Measurements from ENCODE around the gene ITPK1. TPM values are rescaled to one million over a fixed set of nuclear protein-coding genes. Genes with fewer than 3 reads are reported as not detected.

ITPK1 gene
- polyA plus RNA-seq, 2 of the 4 experiments (the other 2 are of a cell fraction), result 46.2 to 47.0 TPM

DNA sequence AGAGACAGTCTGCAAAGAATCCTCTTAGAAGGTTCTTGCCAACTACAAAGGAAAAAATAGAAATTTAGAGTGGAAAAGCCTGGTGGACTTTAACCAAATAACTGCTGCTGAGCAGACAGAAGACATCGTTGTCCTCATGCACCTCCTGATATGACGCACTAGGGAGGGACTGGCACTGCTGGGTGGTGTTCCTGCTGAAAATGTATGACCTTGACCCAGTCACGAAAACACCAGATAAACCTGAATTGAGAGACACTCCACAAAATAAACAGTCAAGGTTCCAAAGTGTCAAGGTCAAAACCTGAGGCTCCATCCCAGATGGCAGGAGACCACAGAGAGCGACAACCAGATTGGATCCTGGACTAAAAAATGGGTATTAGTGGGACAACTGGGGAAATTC, 130.8 kb downstream of the ITPK1 start:
- peaks cover 40% of the 10 kb centered on the region for H3K4me1 ChIP-seq
- FAIRE-seq, result no peak
- H3K4me3 ChIP-seq, result no peak overlapping the region
- peak overlapping the region; percentile 80; the same call in 2 of the 3 replicates for H3K4me2 ChIP-seq
- no peak for ATAC-seq
- DNase-seq (ENCODE audit: low read depth in 1 of 2, low spot score in 1 of 2), result no peak
- CTCF ChIA-PET, result no interaction called here
- peak overlapping the region; percentile 30 to 81; a peak in 4 of 6 replicates for H3K27ac ChIP-seq
- POLR2A ChIA-PET, result no interaction called here
- TF ChIP-seq, protein P1, sequence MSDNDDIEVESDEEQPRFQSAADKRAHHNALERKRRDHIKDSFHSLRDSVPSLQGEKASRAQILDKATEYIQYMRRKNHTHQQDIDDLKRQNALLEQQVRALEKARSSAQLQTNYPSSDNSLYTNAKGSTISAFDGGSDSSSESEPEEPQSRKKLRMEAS (IDR thresholded peaks at IDR 0.05), result no peak
- TF ChIP-seq BHLHE40 (IDR thresholded peaks at IDR 0.05; ENCODE audit: low read depth, low read length) (no peak), NPAS2 (CRISPR knock-in tag; IDR thresholded peaks at IDR 0.05; ENCODE audit: borderline replicate concordance) (no peak), FOSB (CRISPR knock-in tag; IDR thresholded peaks at IDR 0.05) (no peak), HOXB5 (CRISPR knock-in tag; IDR thresholded peaks at IDR 0.05) (no peak), KDM5A (IDR thresholded peaks at IDR 0.05) (no peak), CHD4 (IDR thresholded peaks at IDR 0.05; ENCODE audit: borderline replicate concordance) (no peak), EHMT2 (IDR thresholded peaks at IDR 0.05; ENCODE audit: low read depth) (no peak), CHD2 (IDR thresholded peaks at IDR 0.05; ENCODE audit: low read length, partially characterized antibody) (no peak), CBX2 (IDR thresholded peaks at IDR 0.05; ENCODE audit: borderline replicate concordance, low read depth) (no peak), HDAC2 (IDR thresholded peaks at IDR 0.05) (no peak)
- WGBS (ENCODE audit: missing lambda C conversion rate), result 66% methylated on average over 4 of the region's 4 CpGs
- peaks cover 5% of the 10 kb centered on the region; the same call in 2 of the 3 replicates for H3K9me3 ChIP-seq

DNA sequence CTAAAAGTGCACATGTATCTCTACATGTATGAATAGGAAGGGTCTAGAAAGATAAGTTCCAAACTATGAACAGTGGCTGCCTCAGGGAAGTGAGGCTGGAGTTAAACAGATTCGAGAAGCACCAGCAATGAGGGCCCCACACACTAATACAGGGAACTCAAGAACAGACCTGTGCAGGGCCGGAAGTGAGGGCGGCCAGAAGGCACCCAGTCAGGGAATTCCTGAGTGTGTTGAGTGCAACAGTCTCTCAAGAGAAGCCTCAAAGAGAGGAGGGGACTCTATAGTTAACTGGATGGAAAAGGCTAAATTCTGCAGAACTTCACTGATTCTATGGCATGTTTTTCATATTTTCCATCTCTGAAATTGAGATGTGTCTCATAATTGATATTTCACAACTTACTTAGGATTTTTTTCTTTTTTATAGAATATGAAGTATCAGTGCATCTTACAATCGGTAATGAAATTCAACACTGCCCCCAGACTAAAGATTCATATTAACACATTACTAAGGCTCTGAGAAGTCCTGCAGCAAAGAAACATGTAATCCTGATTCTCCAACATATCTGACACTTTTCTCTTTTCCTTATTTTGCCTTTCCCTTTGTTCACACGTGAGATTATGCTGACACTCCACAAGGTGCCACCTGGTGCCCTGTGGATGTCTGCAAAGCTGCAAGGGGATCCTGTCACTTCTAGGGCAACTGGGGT, 131.5 kb downstream of the ITPK1 start:
- Histone ChIP-seq H3K9me3 (peaks cover 9% of the 10 kb centered on the region; the same call in 1 of the 3 replicates), H3K27ac (peak overlapping the region; percentile 30 to 81; a peak in 4 of 6 replicates), H3K4me2 (peak overlapping the region; percentile 80; the same call in 2 of the 3 replicates), H3K4me1 (peaks cover 40% of the 10 kb centered on the region), H3K4me3 (no peak overlapping the region)
- TF ChIP-seq TFCP2L1 (CRISPR knock-in tag; IDR thresholded peaks at IDR 0.05) (no peak), CHD4 (IDR thresholded peaks at IDR 0.05; ENCODE audit: borderline replicate concordance) (no peak), KDM1A (IDR thresholded peaks at IDR 0.05; ENCODE audit: low read depth) (no peak), FOSB (CRISPR knock-in tag; IDR thresholded peaks at IDR 0.05) (no peak), CBX8 (IDR thresholded peaks at IDR 0.05) (no peak), CBX2 (IDR thresholded peaks at IDR 0.05; ENCODE audit: borderline replicate concordance, low read depth) (no peak), NR3C1 (IDR thresholded peaks at IDR 0.05) (no peak), HEYL (CRISPR knock-in tag; IDR thresholded peaks at IDR 0.05) (no peak), HOXA7 (CRISPR knock-in tag; IDR thresholded peaks at IDR 0.05) (no peak), FOSL2 (IDR thresholded peaks at IDR 0.05) (no peak), FOSL2 (CRISPR knock-in tag; IDR thresholded peaks at IDR 0.05) (no peak), ESRRA (IDR thresholded peaks at IDR 0.05; ENCODE audit: borderline replicate concordance, low read length) (no peak), BHLHE40 (IDR thresholded peaks at IDR 0.05; ENCODE audit: low read depth, low read length) (no peak), TP53 (CRISPR knock-in tag; IDR thresholded peaks at IDR 0.05) (no peak), JUN (IDR thresholded peaks at IDR 0.05) (no peak), RAD21 (conservative IDR thresholded peaks at IDR 0.05 in 1 of 2, IDR thresholded peaks at IDR 0.05 in 1 of 2) (no peak), CHD2 (IDR thresholded peaks at IDR 0.05; ENCODE audit: low read length, partially characterized antibody) (no peak)
- TF ChIP-seq, protein P2, sequence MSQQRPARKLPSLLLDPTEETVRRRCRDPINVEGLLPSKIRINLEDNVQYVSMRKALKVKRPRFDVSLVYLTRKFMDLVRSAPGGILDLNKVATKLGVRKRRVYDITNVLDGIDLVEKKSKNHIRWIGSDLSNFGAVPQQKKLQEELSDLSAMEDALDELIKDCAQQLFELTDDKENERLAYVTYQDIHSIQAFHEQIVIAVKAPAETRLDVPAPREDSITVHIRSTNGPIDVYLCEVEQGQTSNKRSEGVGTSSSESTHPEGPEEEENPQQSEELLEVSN (IDR thresholded peaks at IDR 0.05; ENCODE audit: borderline replicate concordance, low read depth), result no peak
- TF ChIP-seq, protein P3, sequence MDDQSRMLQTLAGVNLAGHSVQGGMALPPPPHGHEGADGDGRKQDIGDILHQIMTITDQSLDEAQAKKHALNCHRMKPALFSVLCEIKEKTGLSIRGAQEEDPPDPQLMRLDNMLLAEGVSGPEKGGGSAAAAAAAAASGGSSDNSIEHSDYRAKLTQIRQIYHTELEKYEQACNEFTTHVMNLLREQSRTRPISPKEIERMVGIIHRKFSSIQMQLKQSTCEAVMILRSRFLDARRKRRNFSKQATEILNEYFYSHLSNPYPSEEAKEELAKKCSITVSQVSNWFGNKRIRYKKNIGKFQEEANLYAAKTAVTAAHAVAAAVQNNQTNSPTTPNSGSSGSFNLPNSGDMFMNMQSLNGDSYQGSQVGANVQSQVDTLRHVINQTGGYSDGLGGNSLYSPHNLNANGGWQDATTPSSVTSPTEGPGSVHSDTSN (IDR thresholded peaks at IDR 0.05), result no peak
- TF ChIP-seq, protein P4, sequence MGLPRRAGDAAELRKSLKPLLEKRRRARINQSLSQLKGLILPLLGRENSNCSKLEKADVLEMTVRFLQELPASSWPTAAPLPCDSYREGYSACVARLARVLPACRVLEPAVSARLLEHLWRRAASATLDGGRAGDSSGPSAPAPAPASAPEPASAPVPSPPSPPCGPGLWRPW (IDR thresholded peaks at IDR 0.05), result no peak
- POLR2A ChIA-PET, result no interaction called here
- CTCF ChIA-PET, result interaction anchor here (1.9 kb wide), 1 partner anchor 129 kb away, joined by 4 read pairs; no protein-coding TSS in a partner anchor
- FAIRE-seq (no peak), DNase-seq (ENCODE audit: low read depth in 1 of 2, low spot score in 1 of 2) (no peak), ATAC-seq (no peak)
- WGBS (ENCODE audit: missing lambda C conversion rate), result 83% methylated on average over 5 of the region's 5 CpGs
